Right lobe of liver (tissue), 4 donors: ENCODE data around the gene MANSC4.

Experiments used
- CTCF ChIP-seq, 4 donors: fragments of 200-600 bp in 3 of 4; fragments of 450-650 bp in 1 of 4; IDR thresholded peaks; one replicate each; pipeline versions ENCODE4 v1.5.1 to v1.8.0; 2016 to 2022; ENCODE audit warnings: antibody characterized with exemption in 4 of 4, mild to moderate bottlenecking in 2 of 4
- POLR2A ChIP-seq: fragments of 450-650 bp; IDR thresholded peaks from one replicate; pipeline ENCODE4 v1.6.1; 2017; ENCODE audit warnings: antibody characterized with exemption, mild to moderate bottlenecking
- donor health status: DM: no; HTN: no; CAD: no.
- donor health status: DM: no; HTN: no; CAD: no.
- donor health status: DM: no; HTN: yes; CAD: no.

GRCh38 chr12:27723212-27723611 lies 56.8 kb downstream of the MANSC4 start:
- TF ChIP-seq POLR2A (no peak), CTCF (IDR thresholded peaks at IDR 0.05) (no peak)
